HepG2 (cell line): ENCODE data around the gene NOS1AP. TPM values are rescaled to one million over a fixed set of nuclear protein-coding genes. Genes with fewer than 3 reads are reported as not detected.

Experiments
- ARID2 ChIP-seq: sonication (generic); formaldehyde crosslinking; IDR thresholded peaks from 2 replicates; pipeline ENCODE4 v1.8.1; 2022; ENCODE audit warnings: mild to moderate bottlenecking, missing genetic modification reagents, borderline replicate concordance
- NFKB2 ChIP-seq: sonication (generic); formaldehyde crosslinking; IDR thresholded peaks from 2 replicates; pipeline ENCODE4 v1.4.0; 2020; ENCODE audit warnings: missing genetic modification reagents, borderline replicate concordance
- SNRNP70 ChIP-seq: fragments of 200-400 bp; formaldehyde crosslinking; IDR thresholded peaks from 2 replicates; pipeline ENCODE4 v1.6.1; 2017; ENCODE audit warnings: mild to moderate bottlenecking, low read depth, low read length, moderate library complexity
- SOX6 ChIP-seq, 2 experiments: fragments of 450-650 bp in 1 of 2; sonication (generic) in 1 of 2; formaldehyde crosslinking in 1 of 2; IDR thresholded peaks; 2 replicates each; pipeline versions ENCODE4 v1.4.0 to v1.6.1; 2017 to 2020; ENCODE audit warnings: antibody characterized with exemption in 1 of 2, mild to moderate bottlenecking in 1 of 2, missing genetic modification reagents in 1 of 2
- ZNF460 ChIP-seq: sonication (generic); formaldehyde crosslinking; IDR thresholded peaks from 2 replicates; pipeline ENCODE4 v1.5.1; 2020; ENCODE audit warnings: missing genetic modification reagents, mild to moderate bottlenecking, borderline replicate concordance
- ZNF720 ChIP-seq: sonication (generic); formaldehyde crosslinking; IDR thresholded peaks from 2 replicates; pipeline ENCODE4 v1.4.0; 2020; ENCODE audit warnings: missing genetic modification reagents
- polyA plus RNA-seq, 8 experiments: library from polyadenylated mRNA; depleted of rRNA in 3 of 8; stranded (reverse) in 7 of 8; unstranded in 1 of 8; fragments of >200 nt; fragmentation: Illumina TruSeq in 4 of 8; extraction: Trizol in 4 of 8; gene quantifications; 2 replicates each; pipeline versions ENCODE4 v1.2.1 to v1.2.3, GENCODE V29; 2011 to 2016; ENCODE audit warnings: low read depth in 4 of 8, missing spikeins in 1 of 8, mixed read lengths in 1 of 8; ENCODE audit not compliant: insufficient read depth in 1 of 8
- total RNA-seq, 5 experiments: library from RNA; depleted of rRNA; stranded (reverse); fragments of >200 nt; fragmentation: Illumina TruSeq; extraction: Trizol; gene quantifications; 2 replicates each; pipeline ENCODE4 v1.2.3, GENCODE V29; 2016; ENCODE audit warnings: low read depth in 1 of 5
- TF ChIP-seq, protein P1 (sequence below): sonication (generic); formaldehyde crosslinking; IDR thresholded peaks from 2 replicates; pipeline ENCODE4 v1.8.0; 2022; ENCODE audit warnings: mild to moderate bottlenecking, missing genetic modification reagents
- TF ChIP-seq, protein P2 (sequence below): IDR thresholded peaks from 2 replicates; pipeline ENCODE4 v1.6.1; 2016; ENCODE audit warnings: low read depth, borderline replicate concordance
- TF ChIP-seq, protein P3 (sequence below): sonication (generic); formaldehyde crosslinking; IDR thresholded peaks from 2 replicates; pipeline ENCODE4 v1.5.1; 2020; ENCODE audit warnings: missing genetic modification reagents, mild to moderate bottlenecking, borderline replicate concordance
- TF ChIP-seq, protein P4 (sequence below): sonication (generic); formaldehyde crosslinking; IDR thresholded peaks from 2 replicates; pipeline ENCODE4 v1.4.0; 2020; ENCODE audit warnings: mild to moderate bottlenecking, missing genetic modification reagents, borderline replicate concordance
- TF ChIP-seq, protein P5 (sequence below): sonication (generic); formaldehyde crosslinking; IDR thresholded peaks from 2 replicates; pipeline ENCODE4 v1.4.0; 2020; ENCODE audit warnings: missing genetic modification reagents

Gene NOS1AP
- total and polyA plus RNA-seq, 2 of the 13 experiments (the other 11 are each of a cell fraction or from before 2014, with no cell fraction given): 2.0 to 3.3 TPM

DNA sequence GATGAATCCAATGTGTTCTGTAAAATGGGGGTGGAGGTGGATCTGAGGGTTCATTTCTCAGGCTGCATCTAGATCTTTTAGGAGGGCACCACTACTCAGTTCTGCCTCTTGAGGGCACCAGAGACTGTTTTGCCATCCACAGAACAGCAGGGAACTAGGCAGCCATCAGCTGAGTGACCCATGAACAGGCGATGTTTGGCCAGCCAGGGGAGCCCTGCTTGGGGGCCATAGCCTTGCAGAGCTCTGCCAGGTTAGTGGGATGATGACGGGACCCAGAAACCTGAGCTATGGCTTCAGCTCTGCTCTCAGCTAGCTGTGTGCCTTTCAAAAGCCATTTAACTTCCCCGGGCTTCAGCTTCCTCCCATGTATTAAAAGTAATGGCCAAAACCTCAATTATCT, 13.4 kb upstream of the NOS1AP start (continued):
- TF ChIP-seq, protein P1, sequence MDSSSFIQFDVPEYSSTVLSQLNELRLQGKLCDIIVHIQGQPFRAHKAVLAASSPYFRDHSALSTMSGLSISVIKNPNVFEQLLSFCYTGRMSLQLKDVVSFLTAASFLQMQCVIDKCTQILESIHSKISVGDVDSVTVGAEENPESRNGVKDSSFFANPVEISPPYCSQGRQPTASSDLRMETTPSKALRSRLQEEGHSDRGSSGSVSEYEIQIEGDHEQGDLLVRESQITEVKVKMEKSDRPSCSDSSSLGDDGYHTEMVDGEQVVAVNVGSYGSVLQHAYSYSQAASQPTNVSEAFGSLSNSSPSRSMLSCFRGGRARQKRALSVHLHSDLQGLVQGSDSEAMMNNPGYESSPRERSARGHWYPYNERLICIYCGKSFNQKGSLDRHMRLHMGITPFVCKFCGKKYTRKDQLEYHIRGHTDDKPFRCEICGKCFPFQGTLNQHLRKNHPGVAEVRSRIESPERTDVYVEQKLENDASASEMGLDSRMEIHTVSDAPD (CRISPR knock-in tag): no peak
- TF ChIP-seq NFKB2 (no peak), SNRNP70 (no peak), SOX6 (IDR thresholded peaks at IDR 0.05) (no peak), SOX6 (CRISPR knock-in tag; IDR thresholded peaks at IDR 0.05) (peak; percentile 16; the same call in 1 of the 2 replicates), ZNF720 (CRISPR knock-in tag) (no peak), ARID2 (CRISPR knock-in tag) (no peak), ZNF460 (CRISPR knock-in tag) (no peak)
- TF ChIP-seq, protein P2, sequence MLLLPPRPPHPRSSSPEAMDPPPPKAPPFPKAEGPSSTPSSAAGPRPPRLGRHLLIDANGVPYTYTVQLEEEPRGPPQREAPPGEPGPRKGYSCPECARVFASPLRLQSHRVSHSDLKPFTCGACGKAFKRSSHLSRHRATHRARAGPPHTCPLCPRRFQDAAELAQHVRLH: peak; percentile 31; the same call in 1 of the 2 replicates
- TF ChIP-seq, protein P3, sequence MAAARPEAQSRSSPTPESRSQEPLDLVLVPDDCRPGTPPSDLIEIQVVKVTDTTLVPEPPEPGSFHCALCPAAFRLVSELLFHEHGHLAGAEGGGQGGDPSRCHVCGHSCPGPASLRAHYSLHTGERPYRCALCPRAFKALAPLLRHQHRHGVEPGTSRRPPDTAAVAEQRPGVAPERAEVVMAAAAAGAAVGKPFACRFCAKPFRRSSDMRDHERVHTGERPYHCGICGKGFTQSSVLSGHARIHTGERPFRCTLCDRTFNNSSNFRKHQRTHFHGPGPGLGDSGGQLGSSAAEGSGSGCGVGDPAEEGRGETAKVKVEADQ: no peak
- TF ChIP-seq, protein P4, sequence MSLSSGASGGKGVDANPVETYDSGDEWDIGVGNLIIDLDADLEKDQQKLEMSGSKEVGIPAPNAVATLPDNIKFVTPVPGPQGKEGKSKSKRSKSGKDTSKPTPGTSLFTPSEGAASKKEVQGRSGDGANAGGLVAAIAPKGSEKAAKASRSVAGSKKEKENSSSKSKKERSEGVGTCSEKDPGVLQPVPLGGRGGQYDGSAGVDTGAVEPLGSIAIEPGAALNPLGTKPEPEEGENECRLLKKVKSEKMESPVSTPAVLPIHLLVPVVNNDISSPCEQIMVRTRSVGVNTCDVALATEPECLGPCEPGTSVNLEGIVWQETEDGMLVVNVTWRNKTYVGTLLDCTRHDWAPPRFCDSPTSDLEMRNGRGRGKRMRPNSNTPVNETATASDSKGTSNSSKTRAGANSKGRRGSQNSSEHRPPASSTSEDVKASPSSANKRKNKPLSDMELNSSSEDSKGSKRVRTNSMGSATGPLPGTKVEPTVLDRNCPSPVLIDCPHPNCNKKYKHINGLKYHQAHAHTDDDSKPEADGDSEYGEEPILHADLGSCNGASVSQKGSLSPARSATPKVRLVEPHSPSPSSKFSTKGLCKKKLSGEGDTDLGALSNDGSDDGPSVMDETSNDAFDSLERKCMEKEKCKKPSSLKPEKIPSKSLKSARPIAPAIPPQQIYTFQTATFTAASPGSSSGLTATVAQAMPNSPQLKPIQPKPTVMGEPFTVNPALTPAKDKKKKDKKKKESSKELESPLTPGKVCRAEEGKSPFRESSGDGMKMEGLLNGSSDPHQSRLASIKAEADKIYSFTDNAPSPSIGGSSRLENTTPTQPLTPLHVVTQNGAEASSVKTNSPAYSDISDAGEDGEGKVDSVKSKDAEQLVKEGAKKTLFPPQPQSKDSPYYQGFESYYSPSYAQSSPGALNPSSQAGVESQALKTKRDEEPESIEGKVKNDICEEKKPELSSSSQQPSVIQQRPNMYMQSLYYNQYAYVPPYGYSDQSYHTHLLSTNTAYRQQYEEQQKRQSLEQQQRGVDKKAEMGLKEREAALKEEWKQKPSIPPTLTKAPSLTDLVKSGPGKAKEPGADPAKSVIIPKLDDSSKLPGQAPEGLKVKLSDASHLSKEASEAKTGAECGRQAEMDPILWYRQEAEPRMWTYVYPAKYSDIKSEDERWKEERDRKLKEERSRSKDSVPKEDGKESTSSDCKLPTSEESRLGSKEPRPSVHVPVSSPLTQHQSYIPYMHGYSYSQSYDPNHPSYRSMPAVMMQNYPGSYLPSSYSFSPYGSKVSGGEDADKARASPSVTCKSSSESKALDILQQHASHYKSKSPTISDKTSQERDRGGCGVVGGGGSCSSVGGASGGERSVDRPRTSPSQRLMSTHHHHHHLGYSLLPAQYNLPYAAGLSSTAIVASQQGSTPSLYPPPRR (CRISPR knock-in tag): no peak
- TF ChIP-seq, protein P5, sequence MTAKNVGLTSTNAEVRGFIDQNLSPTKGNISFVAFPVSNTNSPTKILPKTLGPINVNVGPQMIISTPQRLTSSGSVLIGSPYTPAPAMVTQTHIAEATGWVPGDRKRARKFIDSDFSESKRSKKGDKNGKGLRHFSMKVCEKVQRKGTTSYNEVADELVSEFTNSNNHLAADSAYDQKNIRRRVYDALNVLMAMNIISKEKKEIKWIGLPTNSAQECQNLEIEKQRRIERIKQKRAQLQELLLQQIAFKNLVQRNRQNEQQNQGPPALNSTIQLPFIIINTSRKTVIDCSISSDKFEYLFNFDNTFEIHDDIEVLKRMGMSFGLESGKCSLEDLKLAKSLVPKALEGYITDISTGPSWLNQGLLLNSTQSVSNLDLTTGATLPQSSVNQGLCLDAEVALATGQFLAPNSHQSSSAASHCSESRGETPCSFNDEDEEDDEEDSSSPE (CRISPR knock-in tag): no peak
